ENCODE data around the gene AIRE.
A peak's percentile ranks its signal among the peaks of the same experiment; 100 is the strongest.

- TF ChIP-seq POLR2A (IDR thresholded peaks at IDR 0.05): peak; percentile 9
- TF ChIP-seq, protein P1, sequence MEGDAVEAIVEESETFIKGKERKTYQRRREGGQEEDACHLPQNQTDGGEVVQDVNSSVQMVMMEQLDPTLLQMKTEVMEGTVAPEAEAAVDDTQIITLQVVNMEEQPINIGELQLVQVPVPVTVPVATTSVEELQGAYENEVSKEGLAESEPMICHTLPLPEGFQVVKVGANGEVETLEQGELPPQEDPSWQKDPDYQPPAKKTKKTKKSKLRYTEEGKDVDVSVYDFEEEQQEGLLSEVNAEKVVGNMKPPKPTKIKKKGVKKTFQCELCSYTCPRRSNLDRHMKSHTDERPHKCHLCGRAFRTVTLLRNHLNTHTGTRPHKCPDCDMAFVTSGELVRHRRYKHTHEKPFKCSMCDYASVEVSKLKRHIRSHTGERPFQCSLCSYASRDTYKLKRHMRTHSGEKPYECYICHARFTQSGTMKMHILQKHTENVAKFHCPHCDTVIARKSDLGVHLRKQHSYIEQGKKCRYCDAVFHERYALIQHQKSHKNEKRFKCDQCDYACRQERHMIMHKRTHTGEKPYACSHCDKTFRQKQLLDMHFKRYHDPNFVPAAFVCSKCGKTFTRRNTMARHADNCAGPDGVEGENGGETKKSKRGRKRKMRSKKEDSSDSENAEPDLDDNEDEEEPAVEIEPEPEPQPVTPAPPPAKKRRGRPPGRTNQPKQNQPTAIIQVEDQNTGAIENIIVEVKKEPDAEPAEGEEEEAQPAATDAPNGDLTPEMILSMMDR (IDR thresholded peaks at IDR 0.05): no peak
These were observed 46.1 kb downstream of the AIRE start for GRCh38 chr21:44331650-44332307.
